Left renal pelvis (tissue), 4 donors: ENCODE data around the gene PCOLCE2. TPM values are rescaled to one million over a fixed set of nuclear protein-coding genes. Genes with fewer than 3 reads are reported as not detected.

ENCODE experiments used
- DNase-seq, 4 donors: peaks; one replicate each; pipeline ENCODE4 v3.0.0-alpha.2; 2013; ENCODE audit warnings: low read depth in 4 of 4, low spot score in 3 of 4
- polyA plus RNA-seq, 4 donors: library from polyadenylated mRNA; unstranded; fragments of 120-200 nt; gene quantifications; one replicate each; pipeline ENCODE4 v1.2.1, GENCODE V29; 2013; ENCODE audit not compliant: insufficient read length in 4 of 4

The PCOLCE2 gene
- polyA plus RNA-seq, 4 donors: 3.6 to 68.7 (median 8.5) TPM

- no peak for DNase-seq
These were observed 71.5 kb downstream of the PCOLCE2 start for GRCh38 chr3:142817356-142817755.

- DNase-seq: no peak
These were observed 73.1 kb downstream of the PCOLCE2 start for GRCh38 chr3:142815803-142816202.

GRCh38 chr3:142809259-142809658 is 79.6 kb downstream of the PCOLCE2 start:
- DNase-seq: no peak

- DNase-seq: no peak
These were observed 80.6 kb downstream of the PCOLCE2 start for GRCh38 chr3:142808103-142808917.

- no peak for DNase-seq
These were observed 86.0 kb downstream of the PCOLCE2 start for GRCh38 chr3:142802891-142803290.

- DNase-seq: no peak
These were observed 87.1 kb downstream of the PCOLCE2 start for GRCh38 chr3:142801746-142802145.

GRCh38 chr3:142796823-142797222 is 92.1 kb downstream of the PCOLCE2 start:
- DNase-seq: no peak

- DNase-seq: no peak
These were observed 93.6 kb downstream of the PCOLCE2 start for GRCh38 chr3:142795332-142795731.

GRCh38 chr3:142794508-142794907 is 94.4 kb downstream of the PCOLCE2 start:
- no peak for DNase-seq

- DNase-seq: no peak
These were observed 101.2 kb downstream of the PCOLCE2 start for GRCh38 chr3:142787719-142788118.

GRCh38 chr3:142785996-142786395 is 102.9 kb downstream of the PCOLCE2 start:
- DNase-seq: no peak

GRCh38 chr3:142784228-142784627 is 104.7 kb downstream of the PCOLCE2 start:
- DNase-seq: no peak

- DNase-seq: no peak
These were observed 106.3 kb downstream of the PCOLCE2 start for GRCh38 chr3:142782616-142783015.

- no peak for DNase-seq
These were observed 109.3 kb downstream of the PCOLCE2 start for GRCh38 chr3:142779591-142779990.

- DNase-seq: no peak
These were observed 110.3 kb downstream of the PCOLCE2 start for GRCh38 chr3:142778541-142778940.

- DNase-seq: no peak
These were observed 111.0 kb downstream of the PCOLCE2 start for GRCh38 chr3:142777927-142778326.

GRCh38 chr3:142768338-142768737 is 120.5 kb downstream of the PCOLCE2 start:
- DNase-seq: no peak

Other genes with a start within 250 kb of the PCOLCE2 start
- 10 to 100 TPM; 12.7 to 13.9 (median 13.2) TPM for gene TRPC1, start 165.0 kb downstream of the PCOLCE2 start, polyA plus RNA-seq
- under 1 TPM; 0.56 to 0.87 (median 0.62) TPM for gene PAQR9, start 74.6 kb upstream of the PCOLCE2 start, polyA plus RNA-seq
- 100 to 1,000 TPM; 127 to 172 (median 156) TPM for gene U2SURP, start 112.5 kb upstream of the PCOLCE2 start, polyA plus RNA-seq
- gene CHST2, start 230.7 kb upstream of the PCOLCE2 start, polyA plus RNA-seq: 10 to 100 TPM; 17.9 to 33.0 (median 26.4) TPM